GM19238 (cell line): ENCODE data around the gene TMEFF2.

Experiments used
- DNase-seq: peaks from one replicate; pipeline ENCODE4 v3.0.0; 2011; ENCODE audit warnings: low spot score; ENCODE audit not compliant: insufficient read length

The TMEFF2 gene, protein sequence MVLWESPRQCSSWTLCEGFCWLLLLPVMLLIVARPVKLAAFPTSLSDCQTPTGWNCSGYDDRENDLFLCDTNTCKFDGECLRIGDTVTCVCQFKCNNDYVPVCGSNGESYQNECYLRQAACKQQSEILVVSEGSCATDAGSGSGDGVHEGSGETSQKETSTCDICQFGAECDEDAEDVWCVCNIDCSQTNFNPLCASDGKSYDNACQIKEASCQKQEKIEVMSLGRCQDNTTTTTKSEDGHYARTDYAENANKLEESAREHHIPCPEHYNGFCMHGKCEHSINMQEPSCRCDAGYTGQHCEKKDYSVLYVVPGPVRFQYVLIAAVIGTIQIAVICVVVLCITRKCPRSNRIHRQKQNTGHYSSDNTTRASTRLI

DNA sequence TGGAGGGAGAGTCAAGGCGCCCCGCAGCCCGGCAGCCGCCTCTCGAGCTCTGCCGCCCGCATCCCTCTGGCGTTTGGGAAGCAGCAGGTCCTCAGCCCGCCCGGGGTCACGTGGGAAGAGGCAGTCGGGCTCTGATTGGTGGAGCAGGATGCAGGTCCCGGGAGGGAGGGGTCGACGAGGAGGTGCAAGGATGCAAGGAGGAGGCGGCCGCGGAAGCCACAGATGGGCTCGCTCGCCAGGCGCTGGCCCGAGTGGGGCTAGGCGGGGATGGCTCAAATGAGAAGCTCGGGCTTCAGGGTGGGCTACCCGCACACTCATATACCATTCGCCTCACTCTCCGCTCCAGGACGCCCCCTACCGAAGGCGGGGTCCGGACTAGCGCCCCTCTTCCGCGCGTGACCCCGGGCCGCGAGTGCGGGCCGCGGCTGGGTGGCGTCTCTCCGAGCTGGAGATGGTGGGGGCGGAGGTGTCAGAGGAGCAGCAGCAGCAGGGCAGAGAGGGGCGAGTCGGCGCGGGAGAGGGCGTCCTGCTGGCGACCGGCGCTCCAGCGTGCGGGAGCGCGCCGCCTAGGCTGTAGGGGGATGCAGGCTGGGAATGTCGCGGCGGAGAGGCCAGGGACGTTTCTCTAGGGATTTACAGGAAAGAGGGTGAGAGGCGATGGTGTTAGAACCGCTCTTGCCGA lies at the start of gene TMEFF2:
TMEFF2 (minus strand) TSS at position 68 of the 682 bp plus-strand sequence. CDS start 409 bp downstream, outside the sequence.
- peak; percentile 30 for DNase-seq

DNA sequence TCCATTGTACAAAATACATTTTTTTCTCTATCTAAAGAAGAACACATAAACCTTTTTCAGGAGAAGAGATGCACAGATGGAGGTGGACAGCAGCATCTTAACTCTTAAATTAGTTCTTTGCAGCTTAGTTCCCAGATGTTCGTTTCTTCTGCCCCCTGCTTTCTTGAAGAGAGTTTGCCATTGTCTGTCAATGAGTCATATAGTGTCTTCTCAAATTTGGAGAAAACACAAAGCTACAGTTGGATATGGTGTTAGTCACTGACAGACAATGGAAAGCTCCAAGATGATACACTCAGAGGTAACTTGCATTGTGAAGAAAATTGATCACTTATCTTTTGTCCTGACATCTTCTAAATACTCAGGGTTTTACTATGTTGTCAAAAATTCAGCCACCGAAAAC lies 48.8 kb upstream of the TMEFF2 start:
- DNase-seq: no peak

DNA sequence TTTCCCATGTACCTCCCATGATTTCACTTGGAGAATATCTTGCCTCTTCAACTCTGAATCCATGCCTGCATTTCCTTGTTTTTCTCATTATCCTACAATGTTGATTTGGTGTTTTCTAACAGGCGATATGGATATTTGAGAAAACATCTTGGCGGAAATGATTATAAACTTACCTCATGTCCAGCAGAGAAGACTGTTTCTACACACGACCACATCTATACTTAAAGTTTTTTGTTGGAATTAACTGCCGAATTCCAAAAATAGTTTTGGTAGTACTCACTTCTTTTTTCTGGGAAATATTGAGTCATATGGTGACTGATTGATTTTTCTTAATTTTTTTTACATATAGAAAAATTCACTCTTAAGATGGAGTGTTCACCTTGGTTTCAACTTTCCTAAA lies 41.4 kb upstream of the TMEFF2 start:
- no peak for DNase-seq

DNA sequence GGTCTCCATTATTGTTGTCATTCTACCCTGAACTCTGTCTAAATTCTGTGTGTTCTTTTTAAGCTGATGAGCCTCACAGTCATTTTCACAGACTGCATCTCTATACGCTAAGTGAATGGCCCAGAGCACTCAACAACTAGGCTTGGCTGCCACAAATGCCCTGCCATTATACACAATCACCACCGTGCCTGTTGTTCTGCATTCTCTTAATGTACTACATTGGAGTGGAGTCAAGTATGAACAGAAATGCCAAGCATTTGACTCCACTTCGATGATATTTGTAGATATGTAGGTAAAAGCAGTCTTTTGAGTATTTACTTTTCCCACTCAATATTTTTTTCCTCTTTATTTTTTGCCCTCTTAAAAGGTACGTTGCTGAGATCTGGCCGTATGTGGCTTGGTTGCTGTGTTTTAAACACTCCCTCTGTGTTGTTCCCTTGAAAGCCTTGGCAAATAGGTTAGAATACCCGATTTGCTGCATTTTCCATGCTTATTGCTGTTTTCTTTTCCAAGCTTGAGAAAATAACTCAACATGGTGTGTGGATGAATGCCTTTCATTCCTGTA lies 36.2 kb upstream of the TMEFF2 start:
- no peak for DNase-seq

DNA sequence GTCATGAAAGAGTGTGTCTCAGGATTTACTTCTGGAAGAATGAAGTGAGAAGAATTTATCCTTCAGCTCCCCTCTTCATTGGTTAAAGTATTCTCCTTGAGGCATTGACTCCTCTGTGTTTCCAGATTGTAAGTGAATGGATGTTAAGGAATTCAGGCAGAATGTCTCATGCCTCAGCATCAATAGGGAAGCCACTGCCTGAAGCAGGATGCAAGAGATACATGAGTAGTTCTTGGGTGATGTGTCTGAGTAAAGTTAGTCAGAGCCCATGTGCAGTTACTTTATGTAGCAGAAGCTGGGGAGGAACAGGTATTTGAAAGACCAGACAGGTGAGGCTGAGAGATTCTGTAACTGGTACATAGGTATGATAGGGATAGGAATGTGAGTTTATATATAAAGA lies 34.0 kb upstream of the TMEFF2 start:
- DNase-seq: no peak

DNA sequence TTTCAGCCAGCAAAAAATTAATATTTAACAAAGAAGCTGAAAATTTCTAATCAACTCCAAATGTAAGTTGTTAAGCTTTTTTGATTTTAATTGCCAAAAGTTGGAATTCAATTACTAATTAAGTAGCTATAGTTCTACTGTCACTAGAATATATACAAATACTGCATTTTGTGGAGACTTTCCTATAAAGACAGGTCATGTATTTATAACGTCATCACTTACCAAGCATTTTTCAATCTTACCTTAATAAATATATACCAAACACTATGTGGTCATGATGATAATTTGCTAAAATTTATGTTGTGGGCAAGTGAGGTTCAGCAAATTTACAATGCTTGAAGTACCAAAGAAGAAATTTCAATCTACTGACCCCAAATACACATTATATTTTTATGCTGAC lies 24.2 kb upstream of the TMEFF2 start:
- no peak for DNase-seq

DNA sequence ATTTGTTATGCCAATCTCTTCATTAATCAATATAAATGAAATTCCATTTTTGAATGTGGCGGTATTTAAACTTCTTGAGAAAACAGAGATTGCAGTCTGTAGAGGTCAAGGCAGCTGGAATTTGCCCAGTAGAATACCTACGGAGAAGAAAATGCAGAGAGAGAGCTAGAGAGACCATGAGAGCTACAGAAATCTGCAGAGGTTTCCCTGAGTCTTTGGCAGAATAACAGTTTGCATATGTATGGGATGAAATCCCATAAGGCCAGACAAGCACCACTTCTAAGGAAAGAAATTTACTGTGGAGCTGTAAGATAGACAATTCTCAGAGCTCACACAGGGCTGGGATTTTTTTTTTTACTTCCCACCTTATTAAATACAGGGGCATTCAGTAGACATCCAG lies 23.6 kb upstream of the TMEFF2 start:
- DNase-seq: no peak

DNA sequence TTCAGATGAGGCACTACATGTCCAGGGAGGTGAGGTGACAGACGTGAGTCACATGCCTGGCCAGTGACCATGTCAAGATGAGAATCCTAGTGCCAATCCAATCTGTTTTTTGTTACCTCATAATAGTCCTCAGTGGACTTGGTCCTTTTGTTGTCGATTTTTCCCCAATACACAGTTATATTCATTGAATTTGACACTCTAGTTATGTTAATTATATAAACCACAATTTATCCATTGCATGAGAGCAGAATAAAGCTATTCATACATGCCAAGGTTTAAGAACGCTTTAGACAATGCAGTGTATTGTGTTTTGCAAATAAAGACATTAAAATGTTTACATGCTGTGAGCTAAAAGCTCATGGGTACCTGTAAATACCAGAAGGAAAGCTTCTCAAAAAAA lies 21.6 kb upstream of the TMEFF2 start:
- no peak for DNase-seq

DNA sequence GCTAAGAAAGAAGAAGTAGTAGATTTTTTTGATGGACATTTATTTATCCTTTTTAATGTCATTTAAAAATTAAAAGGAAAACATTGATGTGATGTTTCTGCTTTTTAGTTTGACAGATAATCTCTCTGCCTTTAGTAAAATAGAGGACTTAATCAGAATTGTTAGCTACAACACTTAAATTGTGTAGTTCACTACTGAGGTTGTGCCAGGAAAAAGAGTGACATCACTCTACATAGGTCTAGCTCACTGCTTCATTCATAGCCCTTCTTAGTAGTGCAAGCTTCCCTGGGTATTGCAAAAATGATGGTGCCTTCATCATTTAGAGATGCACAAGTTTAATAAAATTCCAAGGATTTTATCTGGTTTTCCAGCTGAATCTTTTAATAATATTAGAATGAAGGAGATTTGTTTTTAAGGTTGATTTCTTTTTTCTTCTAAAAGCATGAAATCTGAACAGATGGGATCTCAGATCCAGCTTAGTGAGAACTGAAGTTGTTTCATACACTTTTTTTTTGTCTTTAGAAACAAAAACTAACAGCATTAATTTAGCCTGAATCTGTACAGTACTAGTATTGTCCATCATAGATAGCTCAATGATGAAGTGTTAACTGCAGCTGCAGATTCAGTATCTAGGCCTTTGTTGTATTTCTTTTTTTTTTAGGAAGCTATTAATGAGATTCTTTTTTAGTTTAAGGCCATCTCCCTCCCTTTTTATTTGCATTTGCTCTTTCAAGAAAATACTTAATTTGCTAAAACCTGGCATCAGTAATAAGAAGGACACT lies 20.6 kb upstream of the TMEFF2 start:
- no peak for DNase-seq

DNA sequence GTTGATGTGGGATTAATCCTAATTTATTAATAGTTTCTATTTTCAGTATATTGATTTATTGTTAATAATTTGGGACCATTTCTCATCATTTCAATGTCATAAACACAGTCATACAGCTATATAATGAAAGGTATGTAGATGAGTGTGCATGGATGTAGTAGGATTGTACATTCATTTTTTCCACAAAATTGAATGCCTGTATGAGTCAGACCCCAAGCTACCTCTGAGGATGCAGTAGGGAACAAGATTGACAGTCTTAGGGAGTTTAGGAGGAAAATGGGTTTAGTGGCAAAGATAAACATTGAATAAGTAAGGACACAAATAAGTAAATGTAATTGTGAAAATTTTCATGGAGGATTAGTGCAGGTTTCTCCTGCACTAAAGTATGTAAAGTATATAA lies 14.1 kb upstream of the TMEFF2 start:
- DNase-seq: no peak

DNA sequence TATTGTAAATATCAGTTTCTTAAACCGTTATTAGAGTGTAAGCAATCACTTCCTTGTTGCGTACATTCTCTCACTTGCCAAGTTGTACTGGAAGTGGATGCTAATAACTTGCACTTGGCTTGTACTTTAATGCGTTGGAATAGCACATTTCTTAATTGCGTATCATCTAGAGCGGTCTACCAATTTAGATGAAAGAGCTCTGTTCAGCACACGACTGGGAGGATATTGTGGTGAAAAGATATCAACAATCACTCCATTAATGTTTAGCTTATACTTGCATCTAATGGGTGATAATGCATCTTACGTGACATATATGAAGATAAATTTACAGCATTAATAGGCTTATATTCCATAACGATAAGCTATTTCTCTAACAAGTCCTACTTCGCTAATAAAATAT lies 11.7 kb upstream of the TMEFF2 start:
- no peak for DNase-seq

DNA sequence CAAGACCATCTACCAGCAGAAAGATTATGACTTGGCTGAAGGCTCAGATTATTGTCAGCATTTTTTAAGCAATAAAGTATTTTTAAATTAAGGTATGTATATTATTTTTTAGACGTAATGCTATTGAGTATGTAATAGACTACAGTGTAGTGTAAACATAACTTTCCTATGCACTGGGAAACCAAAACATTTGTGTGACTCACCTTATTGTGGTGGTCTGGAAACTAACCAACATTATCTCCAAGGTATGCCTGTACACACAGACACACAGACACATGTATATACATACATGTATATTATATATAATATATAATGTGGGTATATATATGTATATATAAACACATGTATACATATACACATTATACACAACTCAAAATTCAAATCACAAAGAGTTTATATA lies 9.1 kb upstream of the TMEFF2 start:
- no peak for DNase-seq

DNA sequence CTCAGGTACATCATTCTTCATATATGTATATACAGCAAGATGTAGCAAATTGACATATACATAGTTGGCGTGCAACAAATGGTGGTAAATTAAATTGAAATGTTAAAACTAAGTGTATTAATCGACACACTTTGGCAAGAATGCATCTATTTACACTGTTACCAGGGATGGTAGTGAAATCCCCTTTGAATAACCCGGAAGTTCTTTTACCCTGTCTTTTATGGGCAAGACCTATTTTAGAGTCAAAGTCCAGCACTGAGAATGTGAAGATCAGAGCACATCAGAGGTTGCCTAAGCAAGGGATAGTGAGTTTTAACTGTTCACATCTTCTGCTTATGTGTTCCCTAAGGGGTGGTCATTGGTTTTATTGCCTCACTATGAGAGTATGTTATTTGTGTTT lies 7.6 kb upstream of the TMEFF2 start:
- DNase-seq: no peak

DNA sequence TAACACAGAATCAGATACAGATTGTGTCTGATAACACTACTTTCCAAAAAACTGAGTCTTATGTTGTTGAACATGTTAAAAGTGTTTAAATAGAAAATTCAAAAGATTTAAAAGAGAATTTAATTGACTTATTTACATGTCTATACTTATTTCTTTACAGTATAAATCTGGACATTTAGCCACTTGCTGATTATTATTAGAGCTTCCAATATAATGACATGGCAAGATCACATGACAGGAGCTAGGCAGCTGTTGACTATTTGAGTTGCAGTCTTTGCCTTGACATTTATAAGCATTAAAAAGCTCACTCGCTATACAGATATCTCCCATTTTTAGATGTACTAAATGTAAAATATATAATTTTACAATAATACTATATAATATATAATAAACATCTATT lies 6.4 kb upstream of the TMEFF2 start:
- DNase-seq: no peak

DNA sequence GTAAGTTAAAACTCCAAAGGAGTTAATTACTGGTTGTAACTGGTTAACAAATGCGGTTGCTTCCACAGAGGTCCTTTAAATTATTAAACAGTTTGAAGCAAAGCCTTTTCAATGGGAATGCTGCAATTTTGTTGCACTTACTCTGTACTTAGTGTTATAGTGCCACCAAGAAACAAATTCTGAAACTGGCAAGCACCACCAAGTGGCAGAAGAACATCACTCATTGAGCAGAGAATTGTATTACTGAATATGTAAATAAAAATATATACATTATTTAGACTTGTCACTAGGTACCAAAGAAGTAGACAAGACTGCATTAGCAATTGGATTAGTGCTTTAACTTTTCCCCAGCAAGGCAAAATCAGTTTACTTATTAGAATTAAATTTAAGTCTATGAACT lies 2.6 kb upstream of the TMEFF2 start:
- no peak for DNase-seq

DNA sequence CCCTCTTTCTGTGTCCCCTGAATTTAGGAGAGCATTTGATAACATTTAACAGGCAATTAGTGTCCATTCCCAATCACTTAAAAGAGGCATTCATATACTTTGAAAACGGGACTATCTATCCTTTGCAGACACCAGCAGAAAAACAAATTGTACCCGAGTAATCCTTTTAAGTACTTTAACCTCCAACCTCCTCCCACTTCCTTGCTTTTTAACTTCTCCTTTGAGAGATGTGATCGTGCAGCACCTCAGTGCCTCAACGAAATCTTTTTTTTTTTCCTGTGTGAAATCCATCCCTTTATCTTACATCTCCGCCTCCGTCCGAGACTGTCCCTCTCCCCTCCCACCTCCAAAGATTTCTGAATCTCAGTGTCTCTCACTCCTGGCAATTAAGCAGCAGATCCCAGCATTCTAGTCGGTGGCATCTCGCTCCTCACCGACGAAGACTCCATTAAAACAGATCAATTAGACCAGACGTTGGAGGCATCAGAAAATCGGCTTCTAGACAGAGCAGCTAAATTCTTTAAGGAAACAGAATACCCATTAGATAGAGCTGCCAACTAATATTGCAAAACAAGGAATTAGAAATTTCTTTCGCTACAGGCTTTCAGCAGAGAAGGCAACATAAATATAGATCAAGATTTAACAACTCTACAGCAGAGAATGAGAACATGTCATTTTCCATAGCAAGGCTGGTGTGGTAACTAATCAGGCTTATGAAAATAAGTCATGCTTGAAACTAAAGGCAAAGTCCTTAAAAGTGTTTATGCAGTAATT lies 1.9 kb upstream of the TMEFF2 start:
- DNase-seq: no peak

DNA sequence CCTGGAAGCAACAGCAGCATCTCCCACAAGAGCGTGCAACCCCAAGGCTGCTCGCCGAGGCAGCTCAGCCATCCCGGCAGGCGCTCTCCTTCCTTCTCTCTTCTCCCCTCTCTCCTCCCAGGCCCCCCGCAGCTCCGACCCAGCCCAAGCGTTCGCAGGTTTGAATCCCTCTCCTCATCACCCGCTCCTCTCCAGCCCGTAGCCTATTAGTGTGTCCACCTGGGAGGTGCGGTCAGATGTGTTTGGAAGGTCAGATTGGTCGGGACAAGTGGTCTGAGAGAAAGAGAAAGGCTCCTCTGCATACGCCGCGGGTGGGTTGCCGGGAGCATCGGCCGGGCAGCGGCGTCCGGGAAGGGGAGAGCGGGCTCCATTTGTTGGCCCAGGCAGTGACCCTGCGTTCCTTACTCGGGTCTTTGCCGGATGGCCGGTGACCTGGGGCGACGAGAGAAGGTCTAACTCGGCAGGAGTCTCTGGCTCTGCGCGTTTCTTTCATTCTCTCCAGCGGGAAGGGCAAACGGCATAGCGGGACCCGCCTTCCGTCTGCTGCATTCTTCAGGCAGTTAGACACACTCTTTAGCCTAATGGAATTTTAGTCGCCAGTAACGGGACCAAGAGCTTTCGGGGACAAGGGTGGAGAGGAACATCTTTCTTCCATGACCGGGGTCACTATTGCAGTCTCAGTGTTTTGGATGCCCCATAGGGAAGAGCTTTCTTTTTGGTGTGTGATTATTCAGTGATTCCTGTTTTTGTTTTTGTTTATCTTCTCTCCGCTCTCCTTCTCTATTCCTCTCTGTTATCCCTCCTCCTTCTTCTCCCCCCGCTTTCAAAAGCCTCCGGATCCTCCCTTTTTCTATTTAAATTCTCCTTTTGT lies 1.1 kb upstream of the TMEFF2 start:
- no peak for DNase-seq

DNA sequence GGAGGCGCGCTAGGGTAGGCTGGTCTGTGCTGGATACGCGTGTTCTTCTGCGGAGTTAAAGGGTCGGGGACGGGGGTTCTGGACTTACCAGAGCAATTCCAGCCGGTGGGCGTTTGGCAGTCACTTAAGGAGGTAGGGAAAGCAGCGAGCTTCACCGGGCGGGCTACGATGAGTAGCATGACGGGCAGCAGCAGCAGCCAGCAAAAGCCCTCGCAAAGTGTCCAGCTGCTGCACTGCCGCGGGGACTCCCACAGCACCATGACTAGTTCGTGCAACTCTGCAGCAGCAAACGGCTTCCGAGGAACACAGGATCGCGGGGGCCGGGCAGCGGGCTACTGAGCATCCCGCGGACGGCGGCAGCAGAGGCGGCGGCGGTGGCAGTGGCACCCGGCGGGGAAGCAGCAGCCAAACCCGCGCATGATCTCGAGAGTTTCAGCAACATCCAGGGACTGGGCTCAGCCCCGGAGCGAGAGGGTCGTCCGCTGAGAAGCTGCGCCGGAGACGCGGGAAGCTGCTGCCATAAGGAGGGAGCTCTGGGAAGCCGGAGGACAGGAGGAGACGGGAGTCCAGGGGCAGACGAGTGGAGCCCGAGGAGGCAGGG lies 368 bp downstream of the TMEFF2 start:
- DNase-seq: no peak

DNA sequence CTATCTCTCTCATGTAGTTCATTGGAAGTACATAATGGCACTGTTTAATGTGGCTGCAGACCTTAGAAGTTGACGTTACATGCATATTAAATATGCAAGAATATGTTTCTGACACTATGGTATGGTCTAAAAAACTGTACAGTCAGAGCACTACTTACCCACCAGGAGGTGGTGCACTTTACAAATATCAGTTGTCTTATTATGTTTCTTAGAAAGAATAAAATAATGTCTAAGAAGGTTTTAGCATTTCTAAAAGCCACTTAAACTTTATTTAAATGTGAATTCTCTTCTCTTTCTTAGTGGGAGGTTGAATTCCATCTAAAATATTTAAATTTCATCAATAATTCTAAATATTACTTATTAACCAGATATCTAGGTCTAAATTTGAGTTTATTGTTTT lies 4.3 kb downstream of the TMEFF2 start:
- DNase-seq: no peak

DNA sequence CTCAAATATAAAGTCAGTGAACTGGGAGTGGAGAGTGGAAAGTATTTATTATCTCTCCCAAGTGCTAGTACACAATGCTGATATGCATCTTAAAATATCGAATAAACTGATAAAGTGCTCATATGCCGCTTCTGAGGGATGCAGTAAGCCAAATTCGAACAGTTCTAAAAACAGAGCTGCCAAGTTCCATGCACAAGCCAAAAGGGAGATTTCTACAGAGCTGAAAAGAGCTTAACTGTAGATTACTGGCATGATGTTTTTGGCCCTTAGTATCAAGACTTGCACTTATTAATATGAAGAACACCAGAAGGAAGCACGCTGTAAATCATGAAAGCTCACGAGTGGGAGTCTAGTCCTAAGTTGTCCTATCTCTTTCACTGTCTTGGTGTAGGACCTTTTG lies 7.9 kb downstream of the TMEFF2 start:
- DNase-seq: no peak
